ENCODE results near the gene LETM1.

DNA sequence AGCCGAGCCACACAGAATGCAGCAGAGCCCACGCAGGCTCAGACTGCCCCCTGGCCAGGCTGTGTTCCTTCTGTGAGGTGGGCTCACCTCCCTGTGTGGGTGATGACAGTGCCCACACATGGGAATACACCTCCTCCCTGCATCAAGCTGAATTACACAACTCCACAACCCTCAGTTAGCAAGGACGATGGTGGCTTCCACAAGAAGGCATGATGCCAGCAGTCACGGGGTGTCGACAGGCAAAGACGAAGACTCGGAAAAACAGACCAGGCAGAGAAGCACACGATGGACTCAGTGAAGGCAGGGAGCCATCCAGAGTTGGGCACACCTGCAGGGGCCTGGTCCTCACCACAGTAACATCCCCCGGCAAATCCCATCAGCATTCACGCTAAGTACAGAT lies 12.1 kb downstream of the LETM1 start:
- no peak for TF ChIP-seq POLR2AphosphoS5 (IDR thresholded peaks at IDR 0.05)
- TF ChIP-seq, protein P1, sequence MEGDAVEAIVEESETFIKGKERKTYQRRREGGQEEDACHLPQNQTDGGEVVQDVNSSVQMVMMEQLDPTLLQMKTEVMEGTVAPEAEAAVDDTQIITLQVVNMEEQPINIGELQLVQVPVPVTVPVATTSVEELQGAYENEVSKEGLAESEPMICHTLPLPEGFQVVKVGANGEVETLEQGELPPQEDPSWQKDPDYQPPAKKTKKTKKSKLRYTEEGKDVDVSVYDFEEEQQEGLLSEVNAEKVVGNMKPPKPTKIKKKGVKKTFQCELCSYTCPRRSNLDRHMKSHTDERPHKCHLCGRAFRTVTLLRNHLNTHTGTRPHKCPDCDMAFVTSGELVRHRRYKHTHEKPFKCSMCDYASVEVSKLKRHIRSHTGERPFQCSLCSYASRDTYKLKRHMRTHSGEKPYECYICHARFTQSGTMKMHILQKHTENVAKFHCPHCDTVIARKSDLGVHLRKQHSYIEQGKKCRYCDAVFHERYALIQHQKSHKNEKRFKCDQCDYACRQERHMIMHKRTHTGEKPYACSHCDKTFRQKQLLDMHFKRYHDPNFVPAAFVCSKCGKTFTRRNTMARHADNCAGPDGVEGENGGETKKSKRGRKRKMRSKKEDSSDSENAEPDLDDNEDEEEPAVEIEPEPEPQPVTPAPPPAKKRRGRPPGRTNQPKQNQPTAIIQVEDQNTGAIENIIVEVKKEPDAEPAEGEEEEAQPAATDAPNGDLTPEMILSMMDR (IDR thresholded peaks at IDR 0.05), result no peak
